HS-5 (cell line): Measurements from ENCODE around the gene C1QTNF9.
"Not testable (repeated sequence)": the region's sequence is repeated elsewhere in the genome, so short reads cannot be mapped to it uniquely, and the experiment has no call there.

ENCODE experiments used
- DNase-seq: peaks from one replicate; pipeline ENCODE4 v3.0.0-alpha.2; 2012; ENCODE audit warnings: low read depth

The C1QTNF9 gene

GRCh38 chr13:24362435-24362952 is 53.1 kb downstream of the C1QTNF9 start:
- no peak for DNase-seq

GRCh38 chr13:24365191-24365590 is 55.8 kb downstream of the C1QTNF9 start:
- DNase-seq, result no peak

GRCh38 chr13:24366315-24366714 is 56.9 kb downstream of the C1QTNF9 start:
- DNase-seq, result not testable (repeated sequence)

GRCh38 chr13:24371273-24371672 is 61.9 kb downstream of the C1QTNF9 start:
- DNase-seq, result not testable (repeated sequence)
